Coronary artery (tissue), 2 donors: Measurements from ENCODE around the gene CLMP.

Experiments
- DNase-seq: peaks from one replicate; pipeline ENCODE4 v3.0.0-alpha.2; 2017; ENCODE audit warnings: low spot score
- H3K27ac ChIP-seq, 2 donors: fragments of 200-600 bp; sonication (generic); one replicate each; pipeline ENCODE4 v1.5.1; 2016 to 2019
- H3K4me3 ChIP-seq: fragments of 200-600 bp; sonication (generic); 2 replicates; pipeline ENCODE4 v1.5.1; 2016; ENCODE audit warnings: mild to moderate bottlenecking, moderate library complexity
- CTCF ChIP-seq: fragments of 200-600 bp; sonication (generic); IDR thresholded peaks from one replicate; pipeline ENCODE4 v1.5.1; 2019; ENCODE audit warnings: antibody characterized with exemption

The CLMP gene

GRCh38 chr11:123168955-123169484 lies 26.0 kb downstream of the CLMP start:
- DNase-seq = no peak
- Histone ChIP-seq H3K27ac (no peak overlapping the region), H3K4me3 (no peak overlapping the region)
- TF ChIP-seq CTCF = no peak

GRCh38 chr11:123168241-123168640 lies 26.8 kb downstream of the CLMP start:
- no peak overlapping the region for H3K27ac ChIP-seq
- no peak overlapping the region for H3K4me3 ChIP-seq
- no peak for TF ChIP-seq CTCF
- no peak for DNase-seq

- DNase-seq = no peak
- TF ChIP-seq CTCF = no peak
- Histone ChIP-seq H3K4me3 (no peak overlapping the region), H3K27ac (no peak overlapping the region)
Measured at GRCh38 chr11:123166071-123166559, 28.9 kb downstream of the CLMP start.

- DNase-seq = no peak
- Histone ChIP-seq H3K27ac (no peak overlapping the region), H3K4me3 (no peak overlapping the region)
- no peak for TF ChIP-seq CTCF
Measured at GRCh38 chr11:123164732-123165450, 30.2 kb downstream of the CLMP start.

- no peak for TF ChIP-seq CTCF
- no peak overlapping the region for H3K4me3 ChIP-seq
- DNase-seq = no peak
- no peak overlapping the region for H3K27ac ChIP-seq
Measured at GRCh38 chr11:123163621-123164020, 31.4 kb downstream of the CLMP start.

GRCh38 chr11:123161376-123162030 lies 33.5 kb downstream of the CLMP start:
- TF ChIP-seq CTCF = no peak
- no peak for DNase-seq
- no peak overlapping the region for H3K27ac ChIP-seq
- H3K4me3 ChIP-seq = no peak overlapping the region
